HG03196 (cell line): ENCODE measurements around the gene RASL12.
"Not testable (repeated sequence)": the region's sequence is repeated elsewhere in the genome, so short reads cannot be mapped to it uniquely, and the experiment has no call there.

Experiments used
- ATAC-seq: cut with Tn5 transposase; IDR thresholded peaks from one replicate; pipeline ENCODE4 v1.9.1; 2021; ENCODE audit not compliant: unreplicated experiment

Gene RASL12

DNA sequence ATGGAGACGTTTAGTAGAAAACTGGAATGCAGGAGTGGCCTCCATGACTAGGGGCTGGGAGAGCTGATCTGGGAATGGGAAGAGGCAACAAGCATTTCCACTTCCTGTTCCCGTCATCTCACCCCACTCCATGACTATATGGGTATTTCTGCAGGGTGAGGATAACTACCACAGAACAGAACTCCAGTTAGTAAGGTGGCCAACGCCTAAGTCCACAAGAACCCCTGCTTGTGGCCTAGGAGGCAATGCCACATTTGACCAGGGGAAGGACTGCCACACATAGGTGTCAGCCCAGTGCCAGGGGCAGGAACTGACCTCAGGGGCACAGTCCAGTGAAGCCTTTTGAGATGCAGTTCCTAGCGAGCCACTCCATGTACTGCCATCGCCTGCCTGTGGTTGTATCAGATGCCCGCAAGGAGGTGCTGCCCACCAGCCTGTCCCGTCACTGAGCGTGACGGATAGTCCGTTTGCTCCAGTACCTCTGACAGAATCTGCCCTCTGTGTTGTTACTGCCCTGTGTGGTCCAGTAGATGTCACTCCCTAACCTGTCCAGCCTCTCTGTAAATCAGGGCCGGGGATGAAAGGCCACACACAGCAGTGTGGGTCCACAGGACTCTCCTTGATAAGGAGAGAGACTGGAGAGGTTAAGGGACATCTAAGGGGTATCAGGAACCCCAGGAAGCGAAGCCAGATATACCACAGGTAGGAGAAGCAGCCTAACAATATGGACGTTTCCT, 34.8 kb downstream of the RASL12 start:
- peak; percentile 45 for ATAC-seq

DNA sequence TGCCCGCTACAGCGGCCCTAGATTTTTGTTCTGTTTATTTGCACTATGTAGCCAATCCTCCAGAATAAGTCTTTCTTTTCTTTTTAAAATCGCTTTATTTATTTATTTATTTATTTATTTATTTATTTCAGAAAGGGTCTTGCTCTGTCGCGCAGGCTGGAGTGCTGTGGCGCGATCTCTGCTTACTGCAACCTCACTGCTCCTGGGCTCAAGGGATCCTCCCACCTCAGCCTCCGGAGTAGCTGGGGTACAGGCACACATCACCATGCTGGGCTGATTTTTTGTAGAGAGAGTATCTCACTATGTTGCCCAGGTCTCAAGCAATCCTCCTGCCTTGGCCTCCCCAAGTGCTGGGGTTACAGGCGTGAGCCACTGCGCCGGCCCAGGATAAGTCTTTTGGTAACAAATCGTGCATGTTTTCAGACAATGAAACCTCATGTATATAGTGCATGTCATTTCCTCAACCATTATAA, 38.0 kb downstream of the RASL12 start:
- ATAC-seq: no peak

DNA sequence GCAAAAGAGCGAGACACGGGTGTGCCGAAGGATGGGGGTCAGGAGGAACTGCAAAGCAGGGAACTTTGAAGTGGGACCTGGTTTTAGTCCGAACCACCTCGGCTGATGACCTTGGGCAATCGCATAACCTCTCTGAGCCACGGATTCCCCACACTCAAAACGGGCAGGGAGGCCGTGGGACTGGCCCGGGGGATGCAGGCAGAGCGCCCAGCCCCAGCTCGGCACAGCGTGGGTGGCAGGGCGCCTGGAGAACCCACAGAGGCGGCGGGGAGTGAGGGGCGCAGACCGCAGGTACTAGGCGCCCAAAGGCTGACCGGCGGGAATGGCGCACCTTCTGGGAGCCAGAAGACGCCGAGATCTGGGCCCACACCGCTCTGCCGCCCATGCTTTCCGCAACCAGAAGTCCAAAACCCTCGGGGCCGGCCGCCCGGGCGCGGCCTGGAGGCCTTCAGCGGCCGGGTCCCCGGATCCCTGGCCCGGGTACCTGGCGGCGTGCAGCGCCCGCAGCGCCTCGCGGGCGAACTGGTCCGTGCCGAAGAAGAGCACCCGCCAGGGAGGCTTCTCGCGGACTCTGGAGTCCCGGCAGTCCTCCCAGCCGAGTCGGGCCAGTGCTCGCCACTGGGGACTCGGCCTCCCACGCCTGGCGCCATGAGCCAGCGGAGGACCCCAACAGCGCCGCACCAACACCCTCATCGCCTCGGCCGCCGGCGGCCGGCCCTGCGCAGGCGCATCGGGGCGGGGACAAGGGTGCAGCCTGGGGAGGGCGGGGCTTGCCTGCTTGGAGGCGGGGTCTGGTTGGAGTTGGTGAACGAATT, 38.7 kb downstream of the RASL12 start, which contains the start of gene MTFMT:
Gene MTFMT (minus strand): TSS at position 719 of the 815 bp plus-strand sequence. CDS start 26 bp downstream, at position 693.
- peak; percentile 67 for ATAC-seq

DNA sequence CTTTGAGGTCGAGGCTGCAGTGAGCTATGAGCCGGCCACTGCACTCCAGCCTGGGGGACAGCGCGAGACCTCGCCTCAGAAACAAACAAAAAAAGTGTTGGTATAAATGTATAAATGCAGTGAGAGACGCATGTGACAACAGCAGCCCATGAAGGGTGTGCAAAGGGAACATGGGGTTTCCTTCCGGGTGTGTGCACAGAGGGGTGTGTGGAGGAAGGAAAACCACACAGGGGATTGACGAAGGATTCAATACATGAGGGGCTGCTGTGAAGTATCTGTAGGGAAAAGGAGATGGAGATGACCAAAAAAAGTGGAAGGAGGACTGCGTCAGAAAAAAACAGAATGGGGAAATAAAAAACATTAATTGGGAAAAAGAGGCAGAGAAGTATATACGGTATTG, 39.5 kb downstream of the RASL12 start:
- ATAC-seq: no peak

DNA sequence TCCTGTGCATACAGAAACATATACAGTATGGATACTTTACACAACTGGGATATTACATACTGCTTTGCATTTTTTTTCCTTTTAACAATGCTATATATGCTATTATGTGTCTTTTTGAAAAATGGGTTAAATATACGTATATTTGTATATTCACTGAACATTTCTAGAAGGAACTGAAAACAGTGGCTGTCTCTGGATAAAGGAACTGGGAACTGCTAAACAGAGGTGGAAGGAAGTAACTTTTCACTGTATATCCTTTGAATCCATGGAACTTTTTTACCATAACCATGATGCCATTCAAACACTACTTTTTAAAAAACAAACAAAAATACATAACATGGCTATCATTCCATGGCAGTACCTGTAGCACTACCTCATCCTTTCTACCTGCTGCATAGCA, 40.2 kb downstream of the RASL12 start:
- no peak for ATAC-seq

DNA sequence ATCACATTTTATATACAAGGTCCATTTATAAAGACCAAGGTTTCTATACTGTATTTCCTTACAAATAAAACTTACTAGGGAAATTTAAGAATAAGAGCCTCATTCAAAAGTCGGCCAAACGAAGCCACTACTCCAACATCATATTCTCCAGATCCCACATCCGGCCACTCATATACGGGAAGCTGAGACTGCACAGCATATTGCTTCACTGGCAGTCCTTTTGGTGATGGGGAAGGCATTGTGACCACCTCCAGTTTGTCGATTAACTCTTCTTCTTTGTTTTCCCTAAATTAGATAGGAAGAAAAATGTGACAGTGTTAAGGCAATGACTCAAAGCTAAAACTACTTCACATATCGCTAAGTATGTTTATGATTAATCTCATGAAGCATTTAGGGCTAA, 41.0 kb downstream of the RASL12 start:
- ATAC-seq: no peak

DNA sequence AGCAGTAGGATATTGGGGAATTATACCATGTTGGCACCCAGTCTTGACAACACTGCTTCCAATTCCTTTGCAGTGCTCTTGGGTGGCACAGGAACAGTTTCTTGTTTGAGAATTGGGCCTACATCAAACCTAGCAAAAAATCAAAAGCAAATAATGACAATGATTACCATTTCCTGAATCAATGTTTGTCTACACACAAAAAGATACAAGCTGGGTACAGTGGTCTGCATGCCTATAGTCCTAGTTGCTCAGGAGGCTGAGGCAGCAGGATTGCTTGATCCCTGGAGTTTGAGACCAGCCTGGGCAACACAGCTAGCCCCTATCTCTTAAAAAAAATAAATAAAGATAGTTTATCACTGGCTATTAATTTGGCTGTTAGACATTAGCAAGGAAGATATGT, 46.3 kb downstream of the RASL12 start:
- no peak for ATAC-seq

DNA sequence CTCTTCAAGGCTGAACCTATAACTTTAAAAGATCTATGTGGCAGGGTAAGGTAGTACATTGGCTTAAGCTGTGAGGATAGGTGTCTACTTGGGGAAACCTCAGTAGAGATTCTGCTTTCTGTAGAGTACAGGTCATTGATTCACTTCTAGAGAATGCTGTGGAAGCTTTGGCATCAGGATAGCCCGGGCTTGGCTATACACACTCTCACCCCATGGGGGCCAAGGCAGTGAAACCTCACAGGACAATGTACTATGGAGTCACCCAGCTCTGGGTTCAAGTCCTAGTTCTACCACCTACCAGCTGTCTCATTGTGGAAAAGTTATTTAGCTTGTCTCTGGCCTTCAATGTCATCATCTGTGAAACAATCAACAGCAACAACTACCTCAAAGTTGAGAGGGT, 47.4 kb downstream of the RASL12 start:
- ATAC-seq: no peak

DNA sequence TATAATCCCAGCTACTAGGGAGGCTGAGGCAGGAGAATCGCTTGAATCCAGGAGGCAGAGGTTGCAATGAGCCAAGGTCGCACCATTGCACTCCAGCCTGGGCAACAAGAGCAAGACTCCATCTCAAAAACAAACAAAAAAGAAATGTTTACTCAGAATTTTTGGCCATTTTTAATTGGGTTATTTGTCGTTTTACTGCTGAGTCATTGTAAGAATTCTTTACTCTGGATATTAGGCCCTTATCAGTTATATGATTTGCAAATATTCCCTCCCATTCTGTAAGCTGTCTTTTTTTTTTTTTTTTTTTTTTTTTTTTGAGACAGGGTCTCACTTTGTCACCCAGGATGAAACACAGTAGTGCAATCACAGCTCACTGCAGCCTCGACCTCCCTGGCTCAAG, 56.6 kb downstream of the RASL12 start:
- ATAC-seq: not testable (repeated sequence)

DNA sequence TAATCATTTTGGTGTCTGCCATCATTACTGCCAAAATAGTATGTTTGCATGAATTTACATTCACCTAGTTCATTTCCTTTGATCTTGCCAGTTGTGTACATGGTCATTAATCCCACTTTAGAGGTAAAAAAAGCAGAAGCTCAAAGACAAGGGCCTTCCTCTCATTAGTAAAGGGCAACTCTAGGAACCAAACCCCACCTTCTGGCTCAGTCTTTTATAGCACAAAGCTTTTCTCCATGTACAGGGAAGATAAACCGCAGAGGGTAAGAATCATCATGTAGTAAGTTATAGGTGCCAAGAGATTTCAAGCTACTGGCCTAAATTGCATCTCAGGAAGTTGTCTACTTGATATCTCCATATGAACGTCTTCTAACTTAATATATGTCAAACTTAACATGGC, 58.8 kb downstream of the RASL12 start:
- no peak for ATAC-seq

DNA sequence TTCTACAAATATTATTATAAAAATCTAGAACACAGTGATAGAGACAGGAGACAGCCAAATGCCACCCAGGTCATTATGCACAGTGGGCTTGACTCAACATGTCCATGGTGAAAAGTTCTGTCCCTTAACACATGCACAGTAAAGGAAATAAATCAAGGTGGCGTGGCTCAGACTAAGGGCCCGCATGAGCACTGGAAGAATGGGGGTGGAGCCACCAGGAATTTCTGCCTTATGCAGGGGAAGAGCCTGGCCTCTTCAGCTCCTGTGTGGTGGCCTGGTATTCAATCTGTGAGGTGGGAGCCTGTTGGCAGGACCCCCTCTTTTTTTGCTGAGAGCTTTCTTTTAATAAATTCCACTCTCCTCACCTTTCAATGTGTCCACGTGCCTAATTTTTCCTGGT, 60.9 kb downstream of the RASL12 start:
- no peak for ATAC-seq

DNA sequence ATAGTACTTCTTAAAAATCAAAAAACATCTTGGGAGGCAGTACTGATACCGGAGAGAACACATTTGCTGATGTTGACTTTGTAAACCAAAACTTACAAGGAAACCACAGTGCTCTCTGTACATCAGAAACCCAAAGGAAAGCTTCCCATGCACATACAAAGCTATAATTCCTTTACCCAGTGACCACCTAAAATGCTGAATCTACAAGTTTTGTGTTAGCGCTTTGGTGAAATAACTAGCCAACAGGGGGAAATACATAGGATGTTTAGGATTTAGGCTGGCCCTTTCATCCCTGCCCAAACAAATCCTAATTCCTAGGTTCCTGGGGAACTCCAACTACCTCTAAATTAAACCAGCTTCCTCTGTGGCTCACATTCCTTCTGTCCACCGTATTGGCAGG, 62.8 kb downstream of the RASL12 start:
- no peak for ATAC-seq
